Esophagus muscularis mucosa (tissue), 3 donors: Measurements from ENCODE around the gene GTF2E1.

Experiments used
- CTCF ChIP-seq, 3 experiments: fragments of 200-600 bp in 2 of 3; fragments of 450-650 bp in 1 of 3; sonication (generic) in 2 of 3; IDR thresholded peaks; one replicate each; pipeline ENCODE4 v1.5.1; 2017 to 2019; ENCODE audit warnings: antibody characterized with exemption in 3 of 3, mild to moderate bottlenecking in 2 of 3, moderate library complexity in 1 of 3
- EP300 ChIP-seq: sonication (generic); formaldehyde crosslinking; IDR thresholded peaks from one replicate; pipeline ENCODE4 v1.6.1; 2017; ENCODE audit warnings: antibody characterized with exemption

GRCh38 chr3:120820748-120821147 lies 78.2 kb downstream of the GTF2E1 start:
- TF ChIP-seq EP300 (no peak), CTCF (IDR thresholded peaks at IDR 0.05) (no peak)
